NB4 (cell line): ENCODE measurements around the gene DESI1.

Source experiments
- MYC ChIP-seq: IDR thresholded peaks from 2 replicates; pipeline ENCODE4 v1.6.1; 2011; ENCODE audit warnings: low read depth, low read length
- TF ChIP-seq, protein P1 (sequence below): IDR thresholded peaks from one replicate; pipeline ENCODE4 v1.5.1; 2012; ENCODE audit warnings: low read depth, low read length

DNA sequence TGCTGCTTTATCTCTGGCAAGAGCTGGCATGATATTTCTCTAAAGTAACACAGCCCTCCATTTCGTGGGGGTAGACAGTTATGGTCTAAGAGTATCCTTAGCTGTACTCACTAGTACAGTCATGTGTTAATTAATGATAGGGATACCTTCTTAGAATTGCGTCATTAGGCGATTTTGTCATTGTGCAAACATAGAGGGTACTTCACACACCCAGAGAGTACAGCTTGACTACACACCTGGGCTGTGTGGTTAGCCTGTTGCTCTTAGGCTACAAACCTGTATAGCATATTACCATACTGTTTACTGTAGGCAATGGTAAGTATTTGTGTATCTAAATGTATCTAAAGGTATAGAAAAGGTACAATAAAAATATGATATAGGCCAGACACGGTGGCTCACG, 17.3 kb upstream of the DESI1 start:
- TF ChIP-seq, protein P1, sequence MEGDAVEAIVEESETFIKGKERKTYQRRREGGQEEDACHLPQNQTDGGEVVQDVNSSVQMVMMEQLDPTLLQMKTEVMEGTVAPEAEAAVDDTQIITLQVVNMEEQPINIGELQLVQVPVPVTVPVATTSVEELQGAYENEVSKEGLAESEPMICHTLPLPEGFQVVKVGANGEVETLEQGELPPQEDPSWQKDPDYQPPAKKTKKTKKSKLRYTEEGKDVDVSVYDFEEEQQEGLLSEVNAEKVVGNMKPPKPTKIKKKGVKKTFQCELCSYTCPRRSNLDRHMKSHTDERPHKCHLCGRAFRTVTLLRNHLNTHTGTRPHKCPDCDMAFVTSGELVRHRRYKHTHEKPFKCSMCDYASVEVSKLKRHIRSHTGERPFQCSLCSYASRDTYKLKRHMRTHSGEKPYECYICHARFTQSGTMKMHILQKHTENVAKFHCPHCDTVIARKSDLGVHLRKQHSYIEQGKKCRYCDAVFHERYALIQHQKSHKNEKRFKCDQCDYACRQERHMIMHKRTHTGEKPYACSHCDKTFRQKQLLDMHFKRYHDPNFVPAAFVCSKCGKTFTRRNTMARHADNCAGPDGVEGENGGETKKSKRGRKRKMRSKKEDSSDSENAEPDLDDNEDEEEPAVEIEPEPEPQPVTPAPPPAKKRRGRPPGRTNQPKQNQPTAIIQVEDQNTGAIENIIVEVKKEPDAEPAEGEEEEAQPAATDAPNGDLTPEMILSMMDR, result no peak
- no peak for TF ChIP-seq MYC
